ENCODE measurements around the gene SPTBN5. TPM values are rescaled to one million over a fixed set of nuclear protein-coding genes. Genes with fewer than 3 reads are reported as not detected.

Gene SPTBN5
- total RNA-seq, 1 experiment from 2014 or later, result 0.96 TPM

DNA sequence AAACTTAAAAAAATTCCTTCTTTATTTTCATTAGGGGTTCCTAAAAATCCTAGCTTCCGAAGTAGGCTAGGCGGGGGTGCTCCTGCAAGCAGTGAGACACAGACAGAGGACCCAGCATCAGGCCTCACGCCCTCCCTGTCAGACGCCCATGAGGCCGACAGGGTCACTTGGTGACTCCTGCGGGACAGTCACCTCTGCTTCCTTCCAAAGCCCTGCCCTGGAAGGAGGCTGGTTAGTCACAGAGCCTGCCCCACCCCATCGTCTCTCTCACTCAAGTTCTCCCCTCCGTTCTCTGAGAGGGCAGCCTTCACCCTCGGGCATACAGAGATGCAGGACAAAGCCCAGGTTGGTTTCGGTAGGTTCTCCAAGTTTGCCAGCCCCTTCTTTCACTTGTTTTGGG lies 39.9 kb upstream of the SPTBN5 start:
- RAD21 ChIA-PET (ENCODE audit: low non-redundant PET in 1 of 2, low total read pairs in 2 of 2, uncharacterized antibody in 2 of 2, unreplicated experiment in 2 of 2), result no interaction called here
- no peaks in the 10 kb centered on the region; a peak in 1 of 4 replicates for H3K9me3 ChIP-seq (ENCODE audit: control insufficient read depth in 1 of 2, insufficient read depth in 1 of 2, low read depth in 1 of 2, low read length in 2 of 2)
- peaks cover 55% of the 10 kb centered on the region; the same call in 1 of the 2 replicates for H3K79me2 ChIP-seq (ENCODE audit: insufficient read depth, low read length)
- H3K36me3 ChIP-seq (ENCODE audit: control insufficient read depth in 1 of 2, insufficient read depth in 2 of 2, low read length in 2 of 2), result peaks cover 0 to 4% of the 10 kb centered on the region in 2 experiments; a peak in 1 of 4 replicates
- H3K9ac ChIP-seq (ENCODE audit: low read length), result peak overlapping the region; percentile 51
- ATAC-seq, result peak; percentile 89
- no peak for TF ChIP-seq CEBPB (IDR thresholded peaks at IDR 0.05; ENCODE audit: low read depth)
- peak; percentile 41; the same call in 1 of the 2 replicates for TF ChIP-seq SP1 (IDR thresholded peaks at IDR 0.05; ENCODE audit: low read depth)
- TF ChIP-seq CBX3 (IDR thresholded peaks at IDR 0.05; ENCODE audit: low read depth), result peak; percentile 42; the same call in 1 of the 2 replicates
- TF ChIP-seq EZH2phosphoT487 (IDR thresholded peaks at IDR 0.05; ENCODE audit: borderline replicate concordance), result no peak
- no peak for TF ChIP-seq ZFX (IDR thresholded peaks at IDR 0.05)
- no peak for TF ChIP-seq EZH2 (IDR thresholded peaks at IDR 0.05)
- no peak for TF ChIP-seq ZNF274 (IDR thresholded peaks at IDR 0.05; ENCODE audit: low read depth, low read length)
- TF ChIP-seq REST (IDR thresholded peaks at IDR 0.05; ENCODE audit: low read depth), result no peak
- no peak for TF ChIP-seq RAD21 (IDR thresholded peaks at IDR 0.05; ENCODE audit: low read depth)
- peak; percentile 32; the same call in 1 of the 2 replicates for TF ChIP-seq JUND (IDR thresholded peaks at IDR 0.05)
- peak; percentile 62 for TF ChIP-seq MAX (IDR thresholded peaks at IDR 0.05)
- no peak for TF ChIP-seq TCF7L2 (IDR thresholded peaks at IDR 0.05; ENCODE audit: borderline replicate concordance, extremely low read depth, insufficient read depth, insufficient read length)
- TF ChIP-seq, protein P1, sequence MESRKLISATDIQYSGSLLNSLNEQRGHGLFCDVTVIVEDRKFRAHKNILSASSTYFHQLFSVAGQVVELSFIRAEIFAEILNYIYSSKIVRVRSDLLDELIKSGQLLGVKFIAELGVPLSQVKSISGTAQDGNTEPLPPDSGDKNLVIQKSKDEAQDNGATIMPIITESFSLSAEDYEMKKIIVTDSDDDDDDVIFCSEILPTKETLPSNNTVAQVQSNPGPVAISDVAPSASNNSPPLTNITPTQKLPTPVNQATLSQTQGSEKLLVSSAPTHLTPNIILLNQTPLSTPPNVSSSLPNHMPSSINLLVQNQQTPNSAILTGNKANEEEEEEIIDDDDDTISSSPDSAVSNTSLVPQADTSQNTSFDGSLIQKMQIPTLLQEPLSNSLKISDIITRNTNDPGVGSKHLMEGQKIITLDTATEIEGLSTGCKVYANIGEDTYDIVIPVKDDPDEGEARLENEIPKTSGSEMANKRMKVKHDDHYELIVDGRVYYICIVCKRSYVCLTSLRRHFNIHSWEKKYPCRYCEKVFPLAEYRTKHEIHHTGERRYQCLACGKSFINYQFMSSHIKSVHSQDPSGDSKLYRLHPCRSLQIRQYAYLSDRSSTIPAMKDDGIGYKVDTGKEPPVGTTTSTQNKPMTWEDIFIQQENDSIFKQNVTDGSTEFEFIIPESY (IDR thresholded peaks at IDR 0.05; ENCODE audit: extremely low read depth, insufficient replicate concordance, low read length), result no peak
- TF ChIP-seq, protein P2, sequence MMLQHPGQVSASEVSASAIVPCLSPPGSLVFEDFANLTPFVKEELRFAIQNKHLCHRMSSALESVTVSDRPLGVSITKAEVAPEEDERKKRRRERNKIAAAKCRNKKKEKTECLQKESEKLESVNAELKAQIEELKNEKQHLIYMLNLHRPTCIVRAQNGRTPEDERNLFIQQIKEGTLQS (IDR thresholded peaks at IDR 0.05), result no peak
- no peak for TF ChIP-seq SIN3A (IDR thresholded peaks at IDR 0.05; ENCODE audit: low read depth)
- DNase-seq (ENCODE audit: low read depth, low spot score), result peak; percentile 61
- no peak overlapping the region for H2AFZ ChIP-seq (ENCODE audit: low read depth, low read length, poor library complexity, severe bottlenecking)
- H3K4me3 ChIP-seq (replicated peaks in 1 of 2; ENCODE audit: low read depth in 1 of 2, low read length in 2 of 2), result peak overlapping the region in 1 of 2 experiments; percentile 35; a peak in 2 of 4 replicates
- CTCF ChIA-PET, result interaction anchor here (1.1 kb wide), 1 partner anchor 29 kb away, joined by 4 read pairs; no protein-coding TSS in a partner anchor
- H3K9me2 ChIP-seq (ENCODE audit: insufficient read depth), result no peaks in the 10 kb centered on the region
- no TSS peak for BruUV-seq (replicated peaks)
- peak overlapping the region; percentile 78 for H3K4me2 ChIP-seq (ENCODE audit: low read length)
- H3K27me3 ChIP-seq (ENCODE audit: insufficient read depth, low read length), result no peaks in the 10 kb centered on the region
- no peaks in the 10 kb centered on the region for H4K20me1 ChIP-seq (ENCODE audit: insufficient read depth)
- POLR2A ChIA-PET, result no interaction called here
- H3K27ac ChIP-seq (ENCODE audit: low read depth, low read length), result no peak overlapping the region
- intact Hi-C loops (cut with micrococcal nuclease), result no loop called here
- peaks cover 42 to 89% of the 10 kb centered on the region in 2 experiments for H3K4me1 ChIP-seq (ENCODE audit: control insufficient read depth in 1 of 2, insufficient read depth in 2 of 2, low read length in 2 of 2)

Measured in HCT116 (cell line).